B cell (primary cell): ENCODE results near the gene TMEM250.

Source experiments
- EZH2 ChIP-seq: IDR thresholded peaks from 2 replicates; pipeline ENCODE4 v1.6.1; 2012; ENCODE audit warnings: borderline replicate concordance, low read depth, mild to moderate bottlenecking, moderate library complexity, low read length; ENCODE audit not compliant: insufficient read depth, poor library complexity, severe bottlenecking
- TF ChIP-seq, protein P1 (sequence below): fragments of 200-600 bp; IDR thresholded peaks from one replicate; pipeline ENCODE4 v1.8.0; 2022; ENCODE audit warnings: antibody characterized with exemption, mild to moderate bottlenecking

DNA sequence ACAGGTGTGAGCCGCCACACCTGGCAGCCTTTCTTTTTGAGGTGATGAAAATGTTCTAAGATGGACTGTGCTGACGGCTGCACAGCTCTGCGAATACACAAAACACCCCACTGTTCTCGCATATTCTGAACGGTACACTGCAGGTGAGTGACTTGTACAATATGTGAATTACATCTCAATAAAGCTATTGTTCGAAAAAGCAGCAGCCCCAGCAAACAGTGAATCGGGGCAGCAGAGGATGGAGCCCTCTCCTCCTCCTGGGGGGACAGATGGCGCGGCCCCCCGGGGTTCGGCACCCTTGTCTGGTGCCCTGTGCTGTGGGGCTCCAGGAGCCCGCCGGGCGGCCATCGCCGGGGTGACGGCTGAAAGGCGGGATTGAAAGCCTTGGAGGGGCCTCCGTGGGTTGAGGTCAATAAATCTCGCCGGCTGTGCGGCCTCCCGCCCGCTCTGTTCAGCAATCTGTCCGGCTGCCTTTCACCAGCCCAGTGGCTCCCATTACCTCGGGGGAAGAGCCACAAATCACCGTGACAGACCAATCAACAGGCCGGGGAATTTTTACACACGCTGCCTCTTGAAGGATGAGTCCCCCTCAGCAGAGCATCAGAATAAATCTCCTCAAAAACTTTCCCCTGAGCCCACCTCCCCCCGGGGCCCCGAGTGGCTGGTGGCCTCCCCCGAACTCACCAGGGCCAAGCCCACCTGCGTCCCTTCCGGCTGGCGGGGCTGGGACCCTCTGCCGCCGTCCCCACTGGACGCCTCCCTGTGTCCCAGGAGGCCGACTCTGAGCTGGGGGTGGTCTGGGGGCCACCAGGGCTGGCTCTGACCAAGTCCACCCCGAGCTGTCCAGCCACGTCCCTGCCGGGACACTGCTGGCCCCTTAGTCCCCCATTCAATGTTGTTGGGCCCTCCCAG, 37.8 kb upstream of the TMEM250 start:
- TF ChIP-seq, protein P1, sequence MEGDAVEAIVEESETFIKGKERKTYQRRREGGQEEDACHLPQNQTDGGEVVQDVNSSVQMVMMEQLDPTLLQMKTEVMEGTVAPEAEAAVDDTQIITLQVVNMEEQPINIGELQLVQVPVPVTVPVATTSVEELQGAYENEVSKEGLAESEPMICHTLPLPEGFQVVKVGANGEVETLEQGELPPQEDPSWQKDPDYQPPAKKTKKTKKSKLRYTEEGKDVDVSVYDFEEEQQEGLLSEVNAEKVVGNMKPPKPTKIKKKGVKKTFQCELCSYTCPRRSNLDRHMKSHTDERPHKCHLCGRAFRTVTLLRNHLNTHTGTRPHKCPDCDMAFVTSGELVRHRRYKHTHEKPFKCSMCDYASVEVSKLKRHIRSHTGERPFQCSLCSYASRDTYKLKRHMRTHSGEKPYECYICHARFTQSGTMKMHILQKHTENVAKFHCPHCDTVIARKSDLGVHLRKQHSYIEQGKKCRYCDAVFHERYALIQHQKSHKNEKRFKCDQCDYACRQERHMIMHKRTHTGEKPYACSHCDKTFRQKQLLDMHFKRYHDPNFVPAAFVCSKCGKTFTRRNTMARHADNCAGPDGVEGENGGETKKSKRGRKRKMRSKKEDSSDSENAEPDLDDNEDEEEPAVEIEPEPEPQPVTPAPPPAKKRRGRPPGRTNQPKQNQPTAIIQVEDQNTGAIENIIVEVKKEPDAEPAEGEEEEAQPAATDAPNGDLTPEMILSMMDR = no peak
- no peak for TF ChIP-seq EZH2
